H1 (cell line): ENCODE data around the gene RIC8A. TPM values are rescaled to one million over a fixed set of nuclear protein-coding genes. Genes with fewer than 3 reads are reported as not detected.

Experiments
- CBX8 ChIP-seq: fragments of 300-800, 300-1000 bp; sonication (generic); IDR thresholded peaks from 2 replicates; pipeline ENCODE4 v1.7.1; 2016; ENCODE audit warnings: low read depth, low read length, borderline replicate concordance
- CHD2 ChIP-seq: IDR thresholded peaks from 2 replicates; pipeline ENCODE4 v1.6.1; 2012; ENCODE audit warnings: low read length, improper control_type of control experiment
- CHD7 ChIP-seq: fragments of 300-600 bp; sonication (generic); IDR thresholded peaks from 2 replicates; pipeline ENCODE4 v1.7.1; 2012; ENCODE audit warnings: low read length, moderate library complexity, mild to moderate bottlenecking, inconsistent platforms; ENCODE audit not compliant: insufficient replicate concordance
- CTBP2 ChIP-seq: IDR thresholded peaks from 2 replicates; pipeline ENCODE4 v1.7.0; 2011; ENCODE audit warnings: borderline replicate concordance, mild to moderate bottlenecking, moderate library complexity, mixed read lengths, low read length; ENCODE audit not compliant: insufficient read depth, insufficient read length
- E2F6 ChIP-seq: IDR thresholded peaks from 2 replicates; pipeline ENCODE4 v1.6.1; 2012; ENCODE audit warnings: inconsistent platforms
- GTF2F1 ChIP-seq: IDR thresholded peaks from 2 replicates; pipeline ENCODE4 v1.6.1; 2012; ENCODE audit warnings: low read depth, low read length, improper control_type of control experiment, borderline replicate concordance
- JUN ChIP-seq: IDR thresholded peaks from 2 replicates; pipeline ENCODE4 v1.6.1; 2011; ENCODE audit warnings: low read depth, mild to moderate bottlenecking, improper control_type of control experiment, low read length
- KDM1A ChIP-seq: fragments of 200-600, 300-600 bp; sonication (generic); IDR thresholded peaks from 2 replicates; pipeline ENCODE4 v1.7.1; 2016; ENCODE audit warnings: mild to moderate bottlenecking, low read length, borderline replicate concordance
- TCF12 ChIP-seq: IDR thresholded peaks from 2 replicates; pipeline ENCODE4 v1.6.1; 2011; ENCODE audit warnings: low read depth, mild to moderate bottlenecking, low read length
- ZNF274 ChIP-seq: IDR thresholded peaks from 2 replicates; pipeline ENCODE4 v1.7.0; 2012; ENCODE audit warnings: low read length, borderline replicate concordance; ENCODE audit errors: extremely low read depth
- polyA plus RNA-seq, 7 experiments: library from polyadenylated mRNA; depleted of rRNA in 3 of 7; stranded (reverse) in 5 of 7; unstranded in 2 of 7; fragments of >200 nt in 5 of 7; fragments of 200-250 nt in 2 of 7; gene quantifications; 1 replicate in 5 of 7; 2 replicates in 1 of 7; 4 replicates in 1 of 7; pipeline versions ENCODE4 v1.2.1 to v1.2.3, GENCODE V29; 2011 to 2013; ENCODE audit warnings: missing spikeins in 2 of 7, mixed read lengths in 2 of 7
- total RNA-seq: library from RNA; stranded (reverse); fragmentation: NEBNext Ultra II Directional; extraction: Animal tissue kit (Norgen Biotek cat#: 25700); gene quantifications from 2 replicates; pipeline ENCODE4 v1.2.1, GENCODE V29; 2021

The RIC8A gene
- total and polyA plus RNA-seq, 2 of the 8 experiments (the other 6 are each of a cell fraction or from before 2014, with no cell fraction given): 67.0 to 105 TPM

- TF ChIP-seq CHD7 (no peak), TCF12 (no peak), GTF2F1 (no peak), CBX8 (no peak), CHD2 (no peak), JUN (no peak), CTBP2 (no peak), E2F6 (no peak), KDM1A (no peak), ZNF274 (no peak)
- TF ChIP-seq, all 59 proteins: peak for 0
Measured at GRCh38 chr11:203945-204586, 3.4 kb upstream of the RIC8A start (continued).
